Liver (tissue), 9 donors: ENCODE data around the gene AGPAT3. TPM values are rescaled to one million over a fixed set of nuclear protein-coding genes. Genes with fewer than 3 reads are reported as not detected.

Experiments used
- DNase-seq: peaks from one replicate; pipeline ENCODE4 v3.0.0-alpha.2; 2017; ENCODE audit warnings: low spot score
- H3K27ac ChIP-seq, 2 donors: one replicate each; pipeline ENCODE4 v1.7.0; 2013; ENCODE audit warnings: inconsistent platforms in 2 of 2, low read length in 2 of 2, control low read depth in 1 of 2, low read depth in 1 of 2, mild to moderate bottlenecking in 1 of 2
- H3K27me3 ChIP-seq, 4 donors: one replicate each; pipeline versions ENCODE4 v1.6.1 to v1.7.0; 2013; ENCODE audit warnings: low read length in 3 of 4, inconsistent platforms in 1 of 4, mild to moderate bottlenecking in 1 of 4, moderate library complexity in 1 of 4; ENCODE audit not compliant: control insufficient read depth in 4 of 4, insufficient read depth in 4 of 4
- H3K36me3 ChIP-seq, 4 donors: one replicate each; pipeline versions ENCODE4 v1.6.1 to v1.7.0; 2013; ENCODE audit warnings: low read length in 3 of 4, mild to moderate bottlenecking in 3 of 4, low read depth in 1 of 4, moderate library complexity in 1 of 4; ENCODE audit not compliant: control insufficient read depth in 4 of 4, insufficient read depth in 3 of 4
- H3K4me1 ChIP-seq, 4 donors: one replicate each; pipeline versions ENCODE4 v1.6.1 to v1.7.0; 2013; ENCODE audit warnings: low read length in 3 of 4, mild to moderate bottlenecking in 3 of 4, moderate library complexity in 1 of 4; ENCODE audit not compliant: control insufficient read depth in 4 of 4, insufficient read depth in 4 of 4
- H3K4me3 ChIP-seq, 3 donors: one replicate each; pipeline versions ENCODE4 v1.6.1 to v1.7.0; 2013; ENCODE audit warnings: low read length in 3 of 3, control low read depth in 1 of 3, low read depth in 1 of 3, mild to moderate bottlenecking in 1 of 3
- H3K9ac ChIP-seq, 2 donors: one replicate each; pipeline ENCODE4 v1.7.0; 2013; ENCODE audit warnings: low read length in 2 of 2, mild to moderate bottlenecking in 2 of 2, moderate library complexity in 2 of 2, control low read depth in 1 of 2, low read depth in 1 of 2
- H3K9me3 ChIP-seq, 4 donors: one replicate each; pipeline versions ENCODE4 v1.6.1 to v1.7.0; 2013; ENCODE audit warnings: low read length in 3 of 4; ENCODE audit not compliant: control insufficient read depth in 4 of 4
- EGR1 ChIP-seq, 2 donors: IDR thresholded peaks; 2 replicates each; pipeline ENCODE4 v1.6.1; 2016 to 2018; ENCODE audit warnings: antibody characterized with exemption in 2 of 2, low read depth in 2 of 2
- FOXA1 ChIP-seq: IDR thresholded peaks from 2 replicates; pipeline ENCODE4 v1.6.1; 2016; ENCODE audit warnings: antibody characterized with exemption
- FOXA2 ChIP-seq: IDR thresholded peaks from 2 replicates; pipeline ENCODE4 v1.6.1; 2016; ENCODE audit warnings: antibody characterized with exemption
- GABPA ChIP-seq, 2 donors: IDR thresholded peaks in 1 of 2; conservative IDR thresholded peaks in 1 of 2; 2 replicates each; pipeline ENCODE4 v1.6.1; 2016; ENCODE audit warnings: antibody characterized with exemption in 2 of 2, mild to moderate bottlenecking in 1 of 2, moderate library complexity in 1 of 2
- HNF4A ChIP-seq, 2 donors: conservative IDR thresholded peaks; 2 replicates each; pipeline ENCODE4 v1.6.1; 2016; ENCODE audit warnings: antibody characterized with exemption in 2 of 2, mild to moderate bottlenecking in 2 of 2
- HNF4G ChIP-seq: IDR thresholded peaks from 2 replicates; pipeline ENCODE4 v1.6.1; 2016; ENCODE audit warnings: antibody characterized with exemption
- JUND ChIP-seq, 2 donors: IDR thresholded peaks; 2 replicates each; pipeline ENCODE4 v1.6.1; 2016; ENCODE audit warnings: antibody characterized with exemption in 2 of 2
- NR2F2 ChIP-seq: IDR thresholded peaks from 2 replicates; pipeline ENCODE4 v1.6.1; 2016; ENCODE audit warnings: antibody characterized with exemption
- RAD21 ChIP-seq, 2 donors: IDR thresholded peaks; 2 replicates each; pipeline ENCODE4 v1.6.1; 2016; ENCODE audit warnings: antibody characterized with exemption in 2 of 2, mild to moderate bottlenecking in 2 of 2
- RXRA ChIP-seq, 2 donors: IDR thresholded peaks; 2 replicates each; pipeline ENCODE4 v1.6.1; 2017 to 2018; ENCODE audit warnings: antibody characterized with exemption in 2 of 2, mild to moderate bottlenecking in 1 of 2
- SP1 ChIP-seq: IDR thresholded peaks from 2 replicates; pipeline ENCODE4 v1.6.1; 2018; ENCODE audit warnings: antibody characterized with exemption, mild to moderate bottlenecking
- TAF1 ChIP-seq: conservative IDR thresholded peaks from 2 replicates; pipeline ENCODE4 v1.6.1; 2016; ENCODE audit warnings: antibody characterized with exemption, mild to moderate bottlenecking
- YY1 ChIP-seq: IDR thresholded peaks from 2 replicates; pipeline ENCODE4 v1.6.1; 2016; ENCODE audit warnings: antibody characterized with exemption, mild to moderate bottlenecking
- WGBS: extraction: QIAGEN DNeasy Blood & Tissue Kit; methylation state at CpG from one replicate; pipeline ENCODE4 v1.1.7; 2013; 5-methylcytosine and 5-hydroxymethylcytosine counted together
- polyA plus RNA-seq, 2 donors: library from polyadenylated mRNA; stranded (reverse) in 1 of 2; unstranded in 1 of 2; fragments of 200-250 nt in 1 of 2; fragments of >200 nt in 1 of 2; fragmentation: Nextera tagmentation in 1 of 2; extraction: Ambion mirVana in 1 of 2; gene quantifications; one replicate each; pipeline versions ENCODE4 v1.2.1 to v1.2.3, GENCODE V29; 2013 to 2015
- total RNA-seq, 2 donors: library from RNA; depleted of rRNA; stranded (reverse); fragments of >200 nt; gene quantifications; one replicate each; pipeline ENCODE4 v1.2.3, GENCODE V29; 2014
- TF ChIP-seq, protein P1 (sequence below): IDR thresholded peaks from 2 replicates; pipeline ENCODE4 v1.6.1; 2016; ENCODE audit warnings: antibody characterized with exemption, mild to moderate bottlenecking
- TF ChIP-seq, protein P2 (sequence below): IDR thresholded peaks from 2 replicates; pipeline ENCODE4 v1.6.1; 2016; ENCODE audit warnings: antibody characterized with exemption
- TF ChIP-seq, protein P3 (sequence below): IDR thresholded peaks from 2 replicates; pipeline ENCODE4 v1.6.1; 2016; ENCODE audit warnings: antibody characterized with exemption
- TF ChIP-seq, protein P4 (sequence below): IDR thresholded peaks from 2 replicates; pipeline ENCODE4 v1.6.1; 2016; ENCODE audit warnings: antibody characterized with exemption
- TF ChIP-seq, protein P5 (sequence below): fragments of 150-350 bp; IDR thresholded peaks from 2 replicates; pipeline ENCODE4 v1.5.1; 2017; ENCODE audit warnings: improper control_type of control experiment, low read depth, low read length; ENCODE audit not compliant: missing input control
- donor health status: healthy.
- donor health status: healthy.
- donor health status: healthy.
- donor health status: healthy.
- donor health status: healthy.

AGPAT3 gene
- total and polyA plus RNA-seq, 4 donors = 32.3 to 148 (median 59.8) TPM

DNA sequence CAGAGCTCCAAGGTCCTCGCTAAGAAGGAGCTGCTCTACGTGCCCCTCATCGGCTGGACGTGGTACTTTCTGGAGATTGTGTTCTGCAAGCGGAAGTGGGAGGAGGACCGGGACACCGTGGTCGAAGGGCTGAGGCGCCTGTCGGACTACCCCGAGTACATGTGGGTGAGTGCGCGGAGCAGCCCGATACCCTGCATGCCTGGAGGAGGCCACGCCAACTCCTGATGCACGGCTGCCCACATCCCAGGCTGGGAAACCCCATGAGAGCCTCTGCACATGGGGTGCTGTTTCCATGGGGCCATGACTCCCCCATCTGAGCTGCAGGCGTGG, 104.1 kb downstream of the AGPAT3 start:
- Histone ChIP-seq H3K36me3 (peaks cover 15 to 51% (median 27%) of the 10 kb centered on the region in 4 donors), H3K4me1 (peaks cover 0 to 8% (median 2%) of the 10 kb centered on the region in 4 donors), H3K9me3 (no peaks in the 10 kb centered on the region), H3K27ac (no peak overlapping the region), H3K4me3 (no peak overlapping the region), H3K9ac (no peak overlapping the region), H3K27me3 (no peaks in the 10 kb centered on the region)
- no peak for DNase-seq
- 96% methylated on average over 17 of the region's 17 CpGs for WGBS
- TF ChIP-seq, protein P1, sequence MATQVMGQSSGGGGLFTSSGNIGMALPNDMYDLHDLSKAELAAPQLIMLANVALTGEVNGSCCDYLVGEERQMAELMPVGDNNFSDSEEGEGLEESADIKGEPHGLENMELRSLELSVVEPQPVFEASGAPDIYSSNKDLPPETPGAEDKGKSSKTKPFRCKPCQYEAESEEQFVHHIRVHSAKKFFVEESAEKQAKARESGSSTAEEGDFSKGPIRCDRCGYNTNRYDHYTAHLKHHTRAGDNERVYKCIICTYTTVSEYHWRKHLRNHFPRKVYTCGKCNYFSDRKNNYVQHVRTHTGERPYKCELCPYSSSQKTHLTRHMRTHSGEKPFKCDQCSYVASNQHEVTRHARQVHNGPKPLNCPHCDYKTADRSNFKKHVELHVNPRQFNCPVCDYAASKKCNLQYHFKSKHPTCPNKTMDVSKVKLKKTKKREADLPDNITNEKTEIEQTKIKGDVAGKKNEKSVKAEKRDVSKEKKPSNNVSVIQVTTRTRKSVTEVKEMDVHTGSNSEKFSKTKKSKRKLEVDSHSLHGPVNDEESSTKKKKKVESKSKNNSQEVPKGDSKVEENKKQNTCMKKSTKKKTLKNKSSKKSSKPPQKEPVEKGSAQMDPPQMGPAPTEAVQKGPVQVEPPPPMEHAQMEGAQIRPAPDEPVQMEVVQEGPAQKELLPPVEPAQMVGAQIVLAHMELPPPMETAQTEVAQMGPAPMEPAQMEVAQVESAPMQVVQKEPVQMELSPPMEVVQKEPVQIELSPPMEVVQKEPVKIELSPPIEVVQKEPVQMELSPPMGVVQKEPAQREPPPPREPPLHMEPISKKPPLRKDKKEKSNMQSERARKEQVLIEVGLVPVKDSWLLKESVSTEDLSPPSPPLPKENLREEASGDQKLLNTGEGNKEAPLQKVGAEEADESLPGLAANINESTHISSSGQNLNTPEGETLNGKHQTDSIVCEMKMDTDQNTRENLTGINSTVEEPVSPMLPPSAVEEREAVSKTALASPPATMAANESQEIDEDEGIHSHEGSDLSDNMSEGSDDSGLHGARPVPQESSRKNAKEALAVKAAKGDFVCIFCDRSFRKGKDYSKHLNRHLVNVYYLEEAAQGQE = no peak
- no peak for TF ChIP-seq HNF4A (conservative IDR thresholded peaks at IDR 0.05)
- TF ChIP-seq, protein P2, sequence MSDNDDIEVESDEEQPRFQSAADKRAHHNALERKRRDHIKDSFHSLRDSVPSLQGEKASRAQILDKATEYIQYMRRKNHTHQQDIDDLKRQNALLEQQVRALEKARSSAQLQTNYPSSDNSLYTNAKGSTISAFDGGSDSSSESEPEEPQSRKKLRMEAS = no peak
- no peak for TF ChIP-seq FOXA2
- TF ChIP-seq RXRA (IDR thresholded peaks at IDR 0.05) = no peak
- TF ChIP-seq, protein P3, sequence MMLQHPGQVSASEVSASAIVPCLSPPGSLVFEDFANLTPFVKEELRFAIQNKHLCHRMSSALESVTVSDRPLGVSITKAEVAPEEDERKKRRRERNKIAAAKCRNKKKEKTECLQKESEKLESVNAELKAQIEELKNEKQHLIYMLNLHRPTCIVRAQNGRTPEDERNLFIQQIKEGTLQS = no peak
- TF ChIP-seq, protein P4, sequence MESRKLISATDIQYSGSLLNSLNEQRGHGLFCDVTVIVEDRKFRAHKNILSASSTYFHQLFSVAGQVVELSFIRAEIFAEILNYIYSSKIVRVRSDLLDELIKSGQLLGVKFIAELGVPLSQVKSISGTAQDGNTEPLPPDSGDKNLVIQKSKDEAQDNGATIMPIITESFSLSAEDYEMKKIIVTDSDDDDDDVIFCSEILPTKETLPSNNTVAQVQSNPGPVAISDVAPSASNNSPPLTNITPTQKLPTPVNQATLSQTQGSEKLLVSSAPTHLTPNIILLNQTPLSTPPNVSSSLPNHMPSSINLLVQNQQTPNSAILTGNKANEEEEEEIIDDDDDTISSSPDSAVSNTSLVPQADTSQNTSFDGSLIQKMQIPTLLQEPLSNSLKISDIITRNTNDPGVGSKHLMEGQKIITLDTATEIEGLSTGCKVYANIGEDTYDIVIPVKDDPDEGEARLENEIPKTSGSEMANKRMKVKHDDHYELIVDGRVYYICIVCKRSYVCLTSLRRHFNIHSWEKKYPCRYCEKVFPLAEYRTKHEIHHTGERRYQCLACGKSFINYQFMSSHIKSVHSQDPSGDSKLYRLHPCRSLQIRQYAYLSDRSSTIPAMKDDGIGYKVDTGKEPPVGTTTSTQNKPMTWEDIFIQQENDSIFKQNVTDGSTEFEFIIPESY = no peak
- TF ChIP-seq JUND (IDR thresholded peaks at IDR 0.05) = no peak
- TF ChIP-seq TAF1 = no peak
- TF ChIP-seq, protein P5, sequence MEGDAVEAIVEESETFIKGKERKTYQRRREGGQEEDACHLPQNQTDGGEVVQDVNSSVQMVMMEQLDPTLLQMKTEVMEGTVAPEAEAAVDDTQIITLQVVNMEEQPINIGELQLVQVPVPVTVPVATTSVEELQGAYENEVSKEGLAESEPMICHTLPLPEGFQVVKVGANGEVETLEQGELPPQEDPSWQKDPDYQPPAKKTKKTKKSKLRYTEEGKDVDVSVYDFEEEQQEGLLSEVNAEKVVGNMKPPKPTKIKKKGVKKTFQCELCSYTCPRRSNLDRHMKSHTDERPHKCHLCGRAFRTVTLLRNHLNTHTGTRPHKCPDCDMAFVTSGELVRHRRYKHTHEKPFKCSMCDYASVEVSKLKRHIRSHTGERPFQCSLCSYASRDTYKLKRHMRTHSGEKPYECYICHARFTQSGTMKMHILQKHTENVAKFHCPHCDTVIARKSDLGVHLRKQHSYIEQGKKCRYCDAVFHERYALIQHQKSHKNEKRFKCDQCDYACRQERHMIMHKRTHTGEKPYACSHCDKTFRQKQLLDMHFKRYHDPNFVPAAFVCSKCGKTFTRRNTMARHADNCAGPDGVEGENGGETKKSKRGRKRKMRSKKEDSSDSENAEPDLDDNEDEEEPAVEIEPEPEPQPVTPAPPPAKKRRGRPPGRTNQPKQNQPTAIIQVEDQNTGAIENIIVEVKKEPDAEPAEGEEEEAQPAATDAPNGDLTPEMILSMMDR = no peak
- TF ChIP-seq HNF4G = no peak
- TF ChIP-seq SP1 = no peak
- TF ChIP-seq GABPA (IDR thresholded peaks at IDR 0.05 in 1 of 2, conservative IDR thresholded peaks at IDR 0.05 in 1 of 2) = no peak
- TF ChIP-seq NR2F2 = no peak
- no peak for TF ChIP-seq YY1
- TF ChIP-seq FOXA1 = no peak
- TF ChIP-seq RAD21 (IDR thresholded peaks at IDR 0.05) = no peak
- no peak for TF ChIP-seq EGR1 (IDR thresholded peaks at IDR 0.05; ENCODE audit: low read depth in 2 of 2)
